Omental fat pad (tissue), 4 donors: ENCODE measurements around the gene SEZ6L2. TPM values are rescaled to one million over a fixed set of nuclear protein-coding genes. Genes with fewer than 3 reads are reported as not detected.
A peak's percentile ranks its signal among the peaks of the same experiment; 100 is the strongest.

Experiments
- ATAC-seq: fragments of 150-250 bp; one replicate; pipeline ENCODE4 v1.9.1; 2016; ENCODE audit warnings: mild to moderate bottlenecking, moderate library complexity; ENCODE audit not compliant: low FRiP score
- DNase-seq: peaks from one replicate; pipeline ENCODE4 v3.0.0-alpha.2; 2019; ENCODE audit warnings: low spot score
- CTCF ChIP-seq, 3 donors: fragments of 450-650 bp; IDR thresholded peaks; one replicate each; pipeline ENCODE4 v1.5.1; 2016 to 2017; ENCODE audit warnings: antibody characterized with exemption in 3 of 3, mild to moderate bottlenecking in 3 of 3, moderate library complexity in 2 of 3
- total RNA-seq, 4 donors: library from RNA; depleted of rRNA; stranded (reverse); fragments of >200 nt; gene quantifications; one replicate each; pipeline ENCODE4 v1.1.0, GENCODE V29; 2016

Gene SEZ6L2
- total RNA-seq, 4 donors from 2014 or later, result 0.63 to 11.5 (median 4.2) TPM

GRCh38 chr16:29881050-29881449, 18.3 kb downstream of the SEZ6L2 start:
- DNase-seq (no peak), ATAC-seq (no peak)
- no peak for TF ChIP-seq CTCF (IDR thresholded peaks at IDR 0.05)

GRCh38 chr16:29878172-29878571, 21.2 kb downstream of the SEZ6L2 start:
- no peak for ATAC-seq
- no peak for DNase-seq
- TF ChIP-seq CTCF (IDR thresholded peaks at IDR 0.05), result no peak

- ATAC-seq, result peak; percentile 29
- TF ChIP-seq CTCF (IDR thresholded peaks at IDR 0.05), result no peak
These were observed 21.9 kb downstream of the SEZ6L2 start for GRCh38 chr16:29877266-29877961.

GRCh38 chr16:29876594-29877249, 22.6 kb downstream of the SEZ6L2 start:
- no peak for ATAC-seq
- TF ChIP-seq CTCF (IDR thresholded peaks at IDR 0.05), result no peak
- no peak for DNase-seq

More at GRCh38 chr16:29877266-29877961, 21.9 kb downstream of the SEZ6L2 start:
- DNase-seq, result no peak

GRCh38 chr16:29876217-29876593, 23.1 kb downstream of the SEZ6L2 start:
- DNase-seq (no peak), ATAC-seq (no peak)
- no peak for TF ChIP-seq CTCF (IDR thresholded peaks at IDR 0.05)

- TF ChIP-seq CTCF (IDR thresholded peaks at IDR 0.05), result no peak
- ATAC-seq (no peak), DNase-seq (no peak)
These were observed 24.1 kb downstream of the SEZ6L2 start for GRCh38 chr16:29875206-29875605.

- DNase-seq (no peak), ATAC-seq (no peak)
- TF ChIP-seq CTCF (IDR thresholded peaks at IDR 0.05), result no peak
These were observed 26.0 kb downstream of the SEZ6L2 start for GRCh38 chr16:29873319-29873718.
